Measurements from ENCODE around the gene RHBDL1. TPM values are rescaled to one million over a fixed set of nuclear protein-coding genes. Genes with fewer than 3 reads are reported as not detected.

The RHBDL1 gene
- total and polyA plus RNA-seq, 10 of the 15 experiments (the other 5 are each of a cell fraction or from before 2014, with no cell fraction given) = 0.04 to 1.3 (median 0.65) TPM; not detected in 5

GRCh38 chr16:645852-646678, 29.4 kb upstream of the RHBDL1 start:
- Histone ChIP-seq H2AFZ (ENCODE audit: control insufficient read depth, low read depth, low read length) (no peak overlapping the region), H3K27ac (ENCODE audit: control insufficient read depth, insufficient read depth) (no peak overlapping the region), H3K36me3 (ENCODE audit: control insufficient read depth in 2 of 2, insufficient read depth in 2 of 2, low read length in 1 of 2) (no peaks in the 10 kb centered on the region; a peak in 2 of 4 replicates), H3K4me3 (no peak overlapping the region), H3K27me3 (replicated peaks in 1 of 2; ENCODE audit: control insufficient read depth in 2 of 2, insufficient read depth in 2 of 2, low read length in 1 of 2) (no peaks in the 10 kb centered on the region), H3K4me2 (ENCODE audit: control insufficient read depth, insufficient read depth) (no peak overlapping the region), H3K9ac (ENCODE audit: control insufficient read depth, insufficient read depth, low read length) (no peak overlapping the region), H3K4me1 (ENCODE audit: control insufficient read depth, insufficient read depth, low read length) (peaks cover 9% of the 10 kb centered on the region), H3K79me2 (ENCODE audit: control insufficient read depth, insufficient read depth, low read length) (peaks cover 45% of the 10 kb centered on the region), H4K20me1 (ENCODE audit: control insufficient read depth, insufficient read depth) (no peaks in the 10 kb centered on the region), H3K9me3 (replicated peaks; ENCODE audit: control insufficient read depth, insufficient read depth, low read length) (no peaks in the 10 kb centered on the region)
- ChIA-PET POLR2A (interaction anchor here (1.2 kb wide), 1 partner anchor 8 kb away, joined by 3 read pairs; no protein-coding TSS in a partner anchor), SMC1A (ENCODE audit: uncharacterized antibody, unreplicated experiment) (no interaction called here), RAD21 (ENCODE audit: unreplicated experiment) (no interaction called here), CTCF (no interaction called here)
- in situ Hi-C loops (cut with MboI) = no loop called here
- intact Hi-C loops (cut with micrococcal nuclease; ENCODE audit: unreplicated experiment) = no loop called here
- 88% methylated on average over 31 of the region's 32 CpGs for WGBS (ENCODE audit: insufficient coverage, insufficient replicate concordance, low lambda C conversion rate, missing lambda C conversion rate)
- DNase-seq (ENCODE audit: low read depth, low spot score) (no peak), ATAC-seq (no peak), FAIRE-seq (no peak)
- no TSS peak for BruUV-seq (replicated peaks)
- TF ChIP-seq BACH1 (IDR thresholded peaks at IDR 0.05; ENCODE audit: borderline replicate concordance) (no peak), MTA2 (IDR thresholded peaks at IDR 0.05; ENCODE audit: low read depth) (no peak), ZBED1 (IDR thresholded peaks at IDR 0.05; ENCODE audit: borderline replicate concordance) (no peak), SP1 (IDR thresholded peaks at IDR 0.05; ENCODE audit: low read depth, low read length) (no peak), IRF3 (IDR thresholded peaks at IDR 0.05) (no peak), NFIC (IDR thresholded peaks at IDR 0.05; ENCODE audit: low read depth, low read length) (no peak), TARDBP (IDR thresholded peaks at IDR 0.05; ENCODE audit: borderline replicate concordance) (no peak), ZBTB33 (IDR thresholded peaks at IDR 0.05) (no peak), REST (IDR thresholded peaks at IDR 0.05; ENCODE audit: low read depth, low read length) (no peak), ZNF384 (IDR thresholded peaks at IDR 0.05; ENCODE audit: borderline replicate concordance, low read depth, low read length) (no peak), POU2F2 (IDR thresholded peaks at IDR 0.05; ENCODE audit: borderline replicate concordance, low read depth, low read length) (no peak)
- TF ChIP-seq, protein P1, sequence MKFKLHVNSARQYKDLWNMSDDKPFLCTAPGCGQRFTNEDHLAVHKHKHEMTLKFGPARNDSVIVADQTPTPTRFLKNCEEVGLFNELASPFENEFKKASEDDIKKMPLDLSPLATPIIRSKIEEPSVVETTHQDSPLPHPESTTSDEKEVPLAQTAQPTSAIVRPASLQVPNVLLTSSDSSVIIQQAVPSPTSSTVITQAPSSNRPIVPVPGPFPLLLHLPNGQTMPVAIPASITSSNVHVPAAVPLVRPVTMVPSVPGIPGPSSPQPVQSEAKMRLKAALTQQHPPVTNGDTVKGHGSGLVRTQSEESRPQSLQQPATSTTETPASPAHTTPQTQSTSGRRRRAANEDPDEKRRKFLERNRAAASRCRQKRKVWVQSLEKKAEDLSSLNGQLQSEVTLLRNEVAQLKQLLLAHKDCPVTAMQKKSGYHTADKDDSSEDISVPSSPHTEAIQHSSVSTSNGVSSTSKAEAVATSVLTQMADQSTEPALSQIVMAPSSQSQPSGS (IDR thresholded peaks at IDR 0.05; ENCODE audit: low read length) = no peak
- TF ChIP-seq, protein P2, sequence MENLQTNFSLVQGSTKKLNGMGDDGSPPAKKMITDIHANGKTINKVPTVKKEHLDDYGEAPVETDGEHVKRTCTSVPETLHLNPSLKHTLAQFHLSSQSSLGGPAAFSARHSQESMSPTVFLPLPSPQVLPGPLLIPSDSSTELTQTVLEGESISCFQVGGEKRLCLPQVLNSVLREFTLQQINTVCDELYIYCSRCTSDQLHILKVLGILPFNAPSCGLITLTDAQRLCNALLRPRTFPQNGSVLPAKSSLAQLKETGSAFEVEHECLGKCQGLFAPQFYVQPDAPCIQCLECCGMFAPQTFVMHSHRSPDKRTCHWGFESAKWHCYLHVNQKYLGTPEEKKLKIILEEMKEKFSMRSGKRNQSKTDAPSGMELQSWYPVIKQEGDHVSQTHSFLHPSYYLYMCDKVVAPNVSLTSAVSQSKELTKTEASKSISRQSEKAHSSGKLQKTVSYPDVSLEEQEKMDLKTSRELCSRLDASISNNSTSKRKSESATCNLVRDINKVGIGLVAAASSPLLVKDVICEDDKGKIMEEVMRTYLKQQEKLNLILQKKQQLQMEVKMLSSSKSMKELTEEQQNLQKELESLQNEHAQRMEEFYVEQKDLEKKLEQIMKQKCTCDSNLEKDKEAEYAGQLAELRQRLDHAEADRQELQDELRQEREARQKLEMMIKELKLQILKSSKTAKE (IDR thresholded peaks at IDR 0.05; ENCODE audit: low read depth, poor library complexity, severe bottlenecking) = no peak
